Body of pancreas (tissue), 4 donors: ENCODE data around the gene ESYT2. TPM values are rescaled to one million over a fixed set of nuclear protein-coding genes. Genes with fewer than 3 reads are reported as not detected.

Experiments used
- ATAC-seq: fragments of 150-250 bp; one replicate; pipeline ENCODE4 v1.9.1; 2016
- DNase-seq, 4 donors: peaks; one replicate each; pipeline ENCODE4 v3.0.0-alpha.2; 2019
- H3K27ac ChIP-seq, 4 donors: fragments of 200-600 bp; sonication (generic); 1 replicate in 3 of 4; 2 replicates in 1 of 4; pipeline versions ENCODE4 v1.5.1 to v1.6.1; 2016 to 2019; ENCODE audit warnings: mild to moderate bottlenecking in 1 of 4, mixed read lengths in 1 of 4, moderate library complexity in 1 of 4
- H3K27me3 ChIP-seq, 2 donors: fragments of 200-600 bp; sonication (generic); one replicate each; pipeline ENCODE4 v1.6.0; 2016; ENCODE audit warnings: mild to moderate bottlenecking in 1 of 2
- H3K36me3 ChIP-seq, 2 donors: fragments of 200-600 bp; sonication (generic); replicated peaks in 1 of 2; 2 replicates each; pipeline ENCODE4 v1.5.1; 2016; ENCODE audit warnings: low read depth in 2 of 2; ENCODE audit not compliant: insufficient read depth in 1 of 2
- H3K4me1 ChIP-seq: fragments of 200-600 bp; sonication (generic); one replicate; pipeline ENCODE4 v1.6.0; 2016
- H3K4me3 ChIP-seq, 2 donors: fragments of 200-600 bp; sonication (generic); 1 replicate in 1 of 2; 2 replicates in 1 of 2; pipeline ENCODE4 v1.5.1; 2016 to 2019
- H3K9me3 ChIP-seq, 3 donors: fragments of 200-600 bp; sonication (generic); 1 replicate in 2 of 3; 2 replicates in 1 of 3; pipeline ENCODE4 v1.5.1; 2016
- POLR2A ChIP-seq, 3 donors: fragments of 450-650 bp; IDR thresholded peaks; one replicate each; pipeline ENCODE4 v1.6.1; 2016; ENCODE audit warnings: antibody characterized with exemption in 3 of 3, mild to moderate bottlenecking in 2 of 3
- WGBS, 2 donors: methylation state at CpG; one replicate each; pipeline ENCODE4 v1.1.5; 2017; 5-methylcytosine and 5-hydroxymethylcytosine counted together
- intact Hi-C: fragments of 100-400 bp; cut with DNase I; formaldehyde crosslinking; loops from one replicate; pipeline ENCODE4 v1.15.1; 2023
- total RNA-seq, 2 donors: library from RNA; depleted of rRNA; stranded (reverse); fragments of >200 nt; gene quantifications; one replicate each; pipeline ENCODE4 v1.1.0, GENCODE V29; 2016
- TF ChIP-seq, protein P1 (sequence below), 7 experiments: fragments of 450-650 bp in 4 of 7; fragments of 200-600 bp in 3 of 7; sonication (generic) in 3 of 7; IDR thresholded peaks; one replicate each; pipeline ENCODE4 v1.5.1; 2016 to 2019; ENCODE audit warnings: antibody characterized with exemption in 7 of 7

Gene ESYT2
- total RNA-seq, 2 donors from 2014 or later: 35.9 to 40.5 TPM

GRCh38 chr7:158861004-158861787 is 31.9 kb upstream of the ESYT2 start:
- TF ChIP-seq, protein P1, sequence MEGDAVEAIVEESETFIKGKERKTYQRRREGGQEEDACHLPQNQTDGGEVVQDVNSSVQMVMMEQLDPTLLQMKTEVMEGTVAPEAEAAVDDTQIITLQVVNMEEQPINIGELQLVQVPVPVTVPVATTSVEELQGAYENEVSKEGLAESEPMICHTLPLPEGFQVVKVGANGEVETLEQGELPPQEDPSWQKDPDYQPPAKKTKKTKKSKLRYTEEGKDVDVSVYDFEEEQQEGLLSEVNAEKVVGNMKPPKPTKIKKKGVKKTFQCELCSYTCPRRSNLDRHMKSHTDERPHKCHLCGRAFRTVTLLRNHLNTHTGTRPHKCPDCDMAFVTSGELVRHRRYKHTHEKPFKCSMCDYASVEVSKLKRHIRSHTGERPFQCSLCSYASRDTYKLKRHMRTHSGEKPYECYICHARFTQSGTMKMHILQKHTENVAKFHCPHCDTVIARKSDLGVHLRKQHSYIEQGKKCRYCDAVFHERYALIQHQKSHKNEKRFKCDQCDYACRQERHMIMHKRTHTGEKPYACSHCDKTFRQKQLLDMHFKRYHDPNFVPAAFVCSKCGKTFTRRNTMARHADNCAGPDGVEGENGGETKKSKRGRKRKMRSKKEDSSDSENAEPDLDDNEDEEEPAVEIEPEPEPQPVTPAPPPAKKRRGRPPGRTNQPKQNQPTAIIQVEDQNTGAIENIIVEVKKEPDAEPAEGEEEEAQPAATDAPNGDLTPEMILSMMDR (IDR thresholded peaks at IDR 0.05): no peak
- TF ChIP-seq POLR2A (IDR thresholded peaks at IDR 0.05): no peak
- Histone ChIP-seq H3K36me3 (no peaks in the 10 kb centered on the region), H3K27ac (no peak overlapping the region), H3K27me3 (no peaks in the 10 kb centered on the region), H3K4me1 (peaks cover 16% of the 10 kb centered on the region), H3K4me3 (no peak overlapping the region), H3K9me3 (no peaks in the 10 kb centered on the region)
- intact Hi-C loops: no loop called here
- DNase-seq: no peak
- 65 to 66% methylated on average over 14 to 15 of the region's 15 CpGs for WGBS, 2 donors
- ATAC-seq: no peak

DNA sequence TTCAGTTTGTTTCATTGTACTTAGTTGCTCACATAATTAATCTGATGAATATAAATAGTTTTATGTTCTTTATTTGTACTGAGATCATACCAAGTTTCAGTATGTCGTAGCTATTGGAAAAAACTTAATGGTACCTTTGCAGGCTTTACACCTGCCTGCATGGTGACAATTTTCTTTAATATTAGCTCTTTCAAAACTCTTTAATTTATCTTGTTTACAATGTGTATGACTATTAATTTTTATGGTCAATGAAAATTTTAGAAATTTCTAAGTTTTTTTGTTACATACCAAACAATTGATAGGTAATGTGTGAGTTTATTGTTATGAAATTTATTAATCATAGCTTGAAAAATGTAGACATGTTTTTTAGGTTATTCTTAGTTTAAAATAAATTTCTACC is 31.1 kb upstream of the ESYT2 start:
- H3K4me1 ChIP-seq: peaks cover 16% of the 10 kb centered on the region
- intact Hi-C loops: no loop called here
- H3K36me3 ChIP-seq: no peaks in the 10 kb centered on the region
- WGBS, 2 donors: 95 to 97% methylated on average over 1 of the region's 1 CpG
- H3K9me3 ChIP-seq: no peaks in the 10 kb centered on the region
- H3K4me3 ChIP-seq: no peak overlapping the region
- no peak for DNase-seq
- no peaks in the 10 kb centered on the region for H3K27me3 ChIP-seq
- TF ChIP-seq POLR2A (IDR thresholded peaks at IDR 0.05): no peak
- TF ChIP-seq, protein P1 (IDR thresholded peaks at IDR 0.05): no peak
- ATAC-seq: no peak
- H3K27ac ChIP-seq: no peak overlapping the region

DNA sequence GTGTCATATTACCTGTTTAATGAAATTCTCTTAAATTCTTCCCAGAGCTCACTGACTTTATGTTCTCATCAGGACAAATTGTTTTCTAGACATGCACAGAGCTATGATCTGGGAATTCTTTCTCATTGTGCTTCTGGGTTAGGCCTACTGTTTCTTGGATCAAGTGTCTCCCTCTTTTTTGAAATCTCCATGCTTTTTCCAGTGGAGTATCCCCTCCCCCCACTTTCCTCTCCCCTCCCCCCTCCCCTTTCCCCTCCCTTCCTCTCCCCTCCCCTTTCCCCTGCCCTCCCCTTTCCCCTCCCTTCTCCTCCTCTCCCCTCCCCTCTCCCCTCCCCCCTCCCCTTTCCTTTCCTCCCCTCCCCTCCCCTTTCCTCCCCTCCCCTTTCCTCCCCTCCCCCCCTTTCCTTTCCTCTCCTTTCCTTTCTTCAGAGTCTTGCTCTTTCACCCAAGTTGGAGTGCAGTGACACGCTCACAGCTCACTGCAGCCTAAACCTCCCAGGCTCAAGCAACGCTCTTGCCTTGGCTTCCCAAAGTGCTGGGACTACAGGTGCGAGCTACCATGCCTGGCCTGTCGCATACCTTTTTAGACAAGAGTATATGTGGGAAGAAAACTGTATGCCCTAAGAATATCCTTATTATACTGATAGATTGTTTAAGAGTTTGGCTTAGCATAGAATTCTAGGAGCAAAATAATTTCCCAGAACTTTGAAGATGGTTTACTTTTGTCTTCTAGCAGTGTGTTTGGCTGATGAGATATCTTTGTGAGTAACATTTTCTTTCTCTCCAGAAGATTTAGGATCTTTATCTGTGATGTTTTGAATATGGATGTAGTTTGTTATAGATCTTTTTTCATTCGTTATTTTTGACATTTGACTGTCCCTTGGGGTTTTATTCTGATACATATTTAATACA is 29.5 kb upstream of the ESYT2 start:
- intact Hi-C loops: no loop called here
- no peak for TF ChIP-seq POLR2A (IDR thresholded peaks at IDR 0.05)
- Histone ChIP-seq H3K27ac (no peak overlapping the region), H3K9me3 (no peaks in the 10 kb centered on the region), H3K4me3 (no peak overlapping the region), H3K36me3 (no peaks in the 10 kb centered on the region), H3K27me3 (no peaks in the 10 kb centered on the region), H3K4me1 (peaks cover 10% of the 10 kb centered on the region)
- no peak for DNase-seq
- ATAC-seq: no peak
- 78 to 89% methylated on average over 3 to 5 of the region's 5 CpGs for WGBS, 2 donors

DNA sequence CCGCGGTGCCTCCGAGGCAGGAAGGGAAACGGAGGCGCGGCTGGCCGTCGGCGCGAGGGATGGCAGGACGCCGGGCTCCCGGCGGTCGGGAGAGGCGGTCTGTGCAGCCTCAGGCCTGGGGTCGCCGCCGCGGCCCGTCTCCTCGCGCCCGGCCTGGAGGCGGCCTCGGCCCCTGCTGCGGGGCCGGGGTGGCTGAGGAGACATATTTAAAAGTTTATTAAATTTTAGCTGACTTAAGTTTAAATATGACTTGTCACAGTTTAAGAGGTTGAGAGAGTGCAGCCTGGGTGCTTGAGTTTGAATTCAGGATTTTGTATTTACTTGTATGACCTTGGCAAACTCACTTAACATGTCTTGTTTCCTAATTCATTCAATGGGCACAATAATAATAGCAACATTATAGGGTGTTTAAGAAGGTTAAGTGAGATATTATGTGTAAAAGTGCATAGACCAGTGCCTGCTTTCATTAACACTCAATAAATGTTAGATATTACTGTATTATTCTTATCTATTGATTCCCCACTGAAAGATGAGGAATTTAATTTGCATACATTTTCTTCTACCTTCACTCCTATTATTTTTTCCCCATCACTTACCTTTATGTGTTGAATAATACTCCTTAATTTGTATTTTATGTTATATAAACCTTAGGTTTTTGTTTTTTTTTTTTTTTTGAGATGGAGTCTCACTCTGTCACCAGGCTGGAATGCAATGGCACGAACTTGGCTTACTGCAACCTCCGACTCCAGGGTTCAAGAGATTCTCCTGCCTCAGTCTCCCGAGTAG is 27.8 kb upstream of the ESYT2 start:
- H3K27me3 ChIP-seq: no peaks in the 10 kb centered on the region
- TF ChIP-seq, protein P1 (IDR thresholded peaks at IDR 0.05): no peak
- TF ChIP-seq POLR2A (IDR thresholded peaks at IDR 0.05): no peak
- H3K9me3 ChIP-seq: no peaks in the 10 kb centered on the region
- H3K27ac ChIP-seq: peak overlapping the region in 3 of 4 donors; percentile 37 to 80 (median 79)
- H3K36me3 ChIP-seq: no peaks in the 10 kb centered on the region
- 6 to 13% methylated on average over 13 to 30 of the region's 31 CpGs for WGBS, 2 donors
- intact Hi-C loops: no loop called here
- peak overlapping the region; percentile 67 to 82 for H3K4me3 ChIP-seq
- DNase-seq: no peak
- H3K4me1 ChIP-seq: peaks cover 10% of the 10 kb centered on the region
- ATAC-seq: no peak
